ENCODE data around the gene MARK4. TPM values are rescaled to one million over a fixed set of nuclear protein-coding genes. Genes with fewer than 3 reads are reported as not detected.

The MARK4 gene
- total RNA-seq, 4 donors from 2014 or later: 10.2 to 26.2 (median 14.4) TPM

GRCh38 chr19:45352471-45352870, 101.4 kb downstream of the MARK4 start:
- TF ChIP-seq CTCF (IDR thresholded peaks at IDR 0.05; ENCODE audit: low read depth): no peak

- no peak for TF ChIP-seq CTCF (IDR thresholded peaks at IDR 0.05; ENCODE audit: low read depth)
These were observed 102.1 kb downstream of the MARK4 start for GRCh38 chr19:45352914-45353796.

- no peak for TF ChIP-seq CTCF (IDR thresholded peaks at IDR 0.05; ENCODE audit: low read depth)
These were observed 103.3 kb downstream of the MARK4 start for GRCh38 chr19:45354241-45354842.

Other genes with a start within 250 kb of the MARK4 start
- gene RELB, start 249.8 kb upstream of the MARK4 start, total RNA-seq: 1 to 10 TPM in 3 of 4 donors, under 1 TPM in 1; 0.49 to 9.4 (median 5.8) TPM
- 10 to 100 TPM; 23.3 to 86.7 (median 44.0) TPM for gene CLASRP, start 212.2 kb upstream of the MARK4 start, total RNA-seq
- under 1 TPM in 2 of 4 donors, not detected in 2; 0.51 to 0.88 TPM for gene ZNF296, start 174.8 kb upstream of the MARK4 start, total RNA-seq
- gene GEMIN7, start 172.0 kb upstream of the MARK4 start, total RNA-seq: 10 to 100 TPM; 10.3 to 25.8 (median 19.0) TPM
- 10 to 100 TPM; 17.2 to 32.4 (median 17.8) TPM for gene PPP1R37, start 158.1 kb upstream of the MARK4 start, total RNA-seq
- under 1 TPM in 1 of 4 donors, not detected in 3; 0.17 TPM for gene NKPD1, start 90.3 kb upstream of the MARK4 start, total RNA-seq
- 10 to 100 TPM in 3 of 4 donors, 1 to 10 TPM in 1; 7.7 to 38.4 (median 26.4) TPM for gene TRAPPC6A, start 73.0 kb upstream of the MARK4 start, total RNA-seq
- 10 to 100 TPM in 2 of 4 donors, 1 to 10 TPM in 2; 1.3 to 19.2 (median 11.0) TPM for gene BLOC1S3, start 72.5 kb upstream of the MARK4 start, total RNA-seq
- 1 to 10 TPM in 2 of 4 donors, under 1 TPM in 2; 0.44 to 2.6 (median 0.91) TPM for gene EXOC3L2, start 5.9 kb upstream of the MARK4 start, total RNA-seq
- not detected for gene CKM, start 71.6 kb downstream of the MARK4 start, total RNA-seq
- gene KLC3, start 89.5 kb downstream of the MARK4 start, total RNA-seq: not detected
- 10 to 100 TPM in 1 of 4 donors, 1 to 10 TPM in 3; 3.3 to 18.1 (median 8.0) TPM for gene ERCC2, start 119.3 kb downstream of the MARK4 start, total RNA-seq
- gene PPP1R13L, start 153.8 kb downstream of the MARK4 start, total RNA-seq: 10 to 100 TPM in 1 of 4 donors, 1 to 10 TPM in 3; 4.0 to 10.7 (median 4.2) TPM
- gene POLR1G, start 155.4 kb downstream of the MARK4 start, total RNA-seq: 1 to 10 TPM; 1.1 to 2.9 (median 1.6) TPM
- 10 to 100 TPM; 57.5 to 85.2 (median 64.7) TPM for gene ERCC1, start 172.6 kb downstream of the MARK4 start, total RNA-seq
- 10 to 100 TPM in 1 of 4 donors, 1 to 10 TPM in 3; 1.8 to 14.5 (median 2.4) TPM for gene FOSB, start 216.7 kb downstream of the MARK4 start, total RNA-seq
- 10 to 100 TPM in 2 of 4 donors, 1 to 10 TPM in 2; 5.3 to 11.5 (median 9.9) TPM for gene RTN2, start 245.8 kb downstream of the MARK4 start, total RNA-seq
- 1 to 10 TPM in 3 of 4 donors, not detected in 1; 1.3 to 2.0 (median 2.0) TPM for gene PPM1N, start 247.2 kb downstream of the MARK4 start, total RNA-seq